Neural cell (in vitro differentiated cells): ENCODE measurements around the gene ANK2. TPM values are rescaled to one million over a fixed set of nuclear protein-coding genes. Genes with fewer than 3 reads are reported as not detected.

Experiments
- H2AFZ ChIP-seq: fragments of 200-600, 300-800 bp; sonication (generic), shearing (Covaris generic); 2 replicates; pipeline ENCODE4 v1.6.0; 2014; ENCODE audit warnings: low read depth, mild to moderate bottlenecking, antibody characterized with exemption, low read length, moderate library complexity
- H3F3A ChIP-seq: fragments of 200-600 bp; shearing (Covaris generic); 2 replicates; pipeline ENCODE4 v1.6.1; 2016; ENCODE audit warnings: mild to moderate bottlenecking, moderate library complexity, mixed read lengths, antibody characterized with exemption, low read length; ENCODE audit not compliant: insufficient read depth, poor library complexity, severe bottlenecking
- H3K27ac ChIP-seq: fragments of 200-600, 300-800 bp; sonication (generic), shearing (Covaris generic); 2 replicates; pipeline ENCODE4 v1.5.1; 2014; ENCODE audit warnings: mild to moderate bottlenecking, low read length, moderate library complexity
- H3K27me3 ChIP-seq: fragments of 300-800, 200-600 bp; sonication (generic), shearing (Covaris generic); 2 replicates; pipeline ENCODE4 v1.6.0; 2014; ENCODE audit warnings: mild to moderate bottlenecking, low read depth, low read length, moderate library complexity; ENCODE audit not compliant: insufficient read depth
- H3K36me3 ChIP-seq: fragments of 300-800, 200-600 bp; sonication (generic), shearing (Covaris generic); 2 replicates; pipeline ENCODE4 v1.5.1; 2014; ENCODE audit warnings: mild to moderate bottlenecking, antibody characterized with exemption, low read length, moderate library complexity; ENCODE audit not compliant: insufficient read depth
- H3K4me2 ChIP-seq: fragments of 300-800, 200-600 bp; sonication (generic), shearing (Covaris generic); 2 replicates; pipeline ENCODE4 v1.6.0; 2014; ENCODE audit warnings: mild to moderate bottlenecking, low read length
- H3K4me3 ChIP-seq: fragments of 300-800, 200-600 bp; sonication (generic), shearing (Covaris generic); 2 replicates; pipeline ENCODE4 v1.5.1; 2014; ENCODE audit warnings: mild to moderate bottlenecking, low read length, moderate library complexity
- H3K79me2 ChIP-seq: fragments of 200-600 bp; shearing (Covaris generic); replicated peaks from 2 replicates; pipeline ENCODE4 v1.6.0; 2014; ENCODE audit warnings: mild to moderate bottlenecking, low read length, moderate library complexity; ENCODE audit not compliant: insufficient read depth
- H3K9ac ChIP-seq: fragments of 300-800, 200-600 bp; sonication (generic), shearing (Covaris generic); 2 replicates; pipeline ENCODE4 v1.6.1; 2016; ENCODE audit warnings: mild to moderate bottlenecking, low read length, mixed read lengths
- H3K9me2 ChIP-seq: fragments of 200-600 bp; shearing (Covaris generic); 2 replicates; pipeline ENCODE4 v1.6.1; 2016; ENCODE audit warnings: mild to moderate bottlenecking, low read length, mixed read lengths; ENCODE audit not compliant: insufficient read depth
- H3K9me3 ChIP-seq: fragments of 200-600, 300-800 bp; sonication (generic), shearing (Covaris generic); 2 replicates; pipeline ENCODE4 v1.6.1; 2016; ENCODE audit warnings: mild to moderate bottlenecking, mixed run types, low read length, moderate library complexity, mixed read lengths
- H4K20me1 ChIP-seq: fragments of 200-600 bp; shearing (Covaris generic); 2 replicates; pipeline ENCODE4 v1.6.1; 2016; ENCODE audit warnings: mild to moderate bottlenecking, mixed run types; ENCODE audit not compliant: insufficient read depth
- CTCF ChIP-seq: fragments of 450-650 bp; IDR thresholded peaks from 2 replicates; pipeline ENCODE4 v1.5.1; 2014; ENCODE audit warnings: antibody characterized with exemption, mild to moderate bottlenecking, moderate library complexity; ENCODE audit not compliant: poor library complexity, severe bottlenecking
- EP300 ChIP-seq: fragments of 450-650 bp; conservative IDR thresholded peaks from 2 replicates; pipeline ENCODE4 v1.6.1; 2014; ENCODE audit warnings: antibody characterized with exemption, mild to moderate bottlenecking, moderate library complexity; ENCODE audit not compliant: poor library complexity, severe bottlenecking
- EZH2 ChIP-seq: fragments of 200-600, 300-800 bp; shearing (Covaris generic), sonication (generic); IDR thresholded peaks from 2 replicates; pipeline ENCODE4 v1.6.1; 2014; ENCODE audit warnings: antibody characterized with exemption, low read length, borderline replicate concordance, mild to moderate bottlenecking; ENCODE audit not compliant: insufficient read depth, poor library complexity, severe bottlenecking
- MXI1 ChIP-seq: fragments of 450-650 bp; conservative IDR thresholded peaks from 2 replicates; pipeline ENCODE4 v1.6.1; 2014; ENCODE audit warnings: antibody characterized with exemption, mild to moderate bottlenecking; ENCODE audit not compliant: poor library complexity, severe bottlenecking
- POLR2AphosphoS5 ChIP-seq: IDR thresholded peaks from 2 replicates; pipeline ENCODE4 v1.6.1; 2012
- RAD21 ChIP-seq: fragments of 450-650 bp; conservative IDR thresholded peaks from 2 replicates; pipeline ENCODE4 v1.6.1; 2014; ENCODE audit warnings: antibody characterized with exemption, mild to moderate bottlenecking, moderate library complexity
- REST ChIP-seq: IDR thresholded peaks from 2 replicates; pipeline ENCODE4 v1.6.1; 2012; ENCODE audit warnings: borderline replicate concordance
- SMC3 ChIP-seq: fragments of 450-650 bp; conservative IDR thresholded peaks from 2 replicates; pipeline ENCODE4 v1.6.1; 2014; ENCODE audit warnings: antibody characterized with exemption, mild to moderate bottlenecking, moderate library complexity; ENCODE audit not compliant: poor library complexity
- TAF1 ChIP-seq: IDR thresholded peaks from 2 replicates; pipeline ENCODE4 v1.6.1; 2012; ENCODE audit warnings: low read depth
- polyA plus RNA-seq: library from polyadenylated mRNA; depleted of rRNA; stranded (reverse); fragments of >200 nt; gene quantifications from 2 replicates; pipeline ENCODE4 v1.2.3, GENCODE V29; 2014

The ANK2 gene
- polyA plus RNA-seq, 1 donor from 2014 or later = 52.0 TPM

- Histone ChIP-seq H3K9me3 (no peaks in the 10 kb centered on the region), H3F3A (no peaks in the 10 kb centered on the region), H3K9ac (no peak overlapping the region), H3K4me3 (no peak overlapping the region), H2AFZ (no peak overlapping the region), H3K36me3 (no peaks in the 10 kb centered on the region), H3K4me2 (no peak overlapping the region), H3K9me2 (no peaks in the 10 kb centered on the region), H3K27ac (no peak overlapping the region), H3K27me3 (peaks cover 23% of the 10 kb centered on the region), H4K20me1 (no peaks in the 10 kb centered on the region), H3K79me2 (peaks cover 7% of the 10 kb centered on the region)
- TF ChIP-seq EZH2 (no peak), SMC3 (no peak), RAD21 (no peak), MXI1 (no peak), TAF1 (no peak), EP300 (no peak), CTCF (no peak), REST (no peak), POLR2AphosphoS5 (no peak)
Measured at GRCh38 chr4:113071274-113071673, 21.8 kb downstream of the ANK2 start.

- no peak overlapping the region for H2AFZ ChIP-seq
- TF ChIP-seq REST (no peak), MXI1 (no peak), RAD21 (no peak), SMC3 (no peak), POLR2AphosphoS5 (no peak), EZH2 (no peak), EP300 (no peak), TAF1 (no peak), CTCF (no peak)
- H3K27ac ChIP-seq = no peak overlapping the region
- peaks cover 7% of the 10 kb centered on the region for H3K79me2 ChIP-seq
- H3K9ac ChIP-seq = no peak overlapping the region
- no peak overlapping the region for H3K4me3 ChIP-seq
- H3K9me2 ChIP-seq = no peaks in the 10 kb centered on the region
- H3K9me3 ChIP-seq = no peaks in the 10 kb centered on the region
- peaks cover 18% of the 10 kb centered on the region for H3K27me3 ChIP-seq
- no peaks in the 10 kb centered on the region for H3F3A ChIP-seq
- no peaks in the 10 kb centered on the region for H4K20me1 ChIP-seq
- H3K4me2 ChIP-seq = no peak overlapping the region
- H3K36me3 ChIP-seq = no peaks in the 10 kb centered on the region
Measured at GRCh38 chr4:113071805-113072204, 22.4 kb downstream of the ANK2 start.
